HEK293 (cell line): ENCODE data around the gene APBB1.

Experiments
- CTCF ChIA-PET: fragments of 350-600 bp; formaldehyde crosslinking; extraction: SDS; loops from one replicate; lab custom pipeline; 2021; ENCODE audit warnings: antibody characterized with exemption; lab: Yijun Ruan, JAX
- POLR2A ChIA-PET: fragments of 300-600 bp; formaldehyde crosslinking; extraction: SDS; loops from one replicate; lab custom pipeline; 2020; ENCODE audit warnings: antibody characterized with exemption, inconsistent platforms; lab: Yijun Ruan, JAX
- H3K27ac ChIP-seq: fragments of 200-500 bp; sonication (Bioruptor generic); 2 replicates; pipeline ENCODE4 v1.5.1; 2014; ENCODE audit warnings: low read depth, low read length, control low read depth, inconsistent platforms; ENCODE audit errors: extremely low read depth
- H3K36me3 ChIP-seq, 2 experiments: fragments of 200-500 bp in 1 of 2; sonication (Bioruptor generic) in 1 of 2; 1 replicate in 1 of 2; 2 replicates in 1 of 2; pipeline ENCODE4 v1.5.1; 2014 to 2017; ENCODE audit warnings: inconsistent platforms in 2 of 2, low read length in 2 of 2; ENCODE audit not compliant: control insufficient read depth in 2 of 2, insufficient read depth in 1 of 2
- H3K4me1 ChIP-seq: fragments of 200-500 bp; sonication (Bioruptor generic); 2 replicates; pipeline ENCODE4 v1.5.1; 2014; ENCODE audit warnings: mild to moderate bottlenecking, low read length, inconsistent platforms; ENCODE audit not compliant: control insufficient read depth, insufficient read depth
- H3K4me3 ChIP-seq: 2 replicates; pipeline ENCODE4 v1.5.1; 2011; ENCODE audit warnings: low read depth, mild to moderate bottlenecking, control low read depth, low read length, moderate library complexity
- H3K9me3 ChIP-seq: fragments of 200-500 bp; sonication (Bioruptor generic); 2 replicates; pipeline ENCODE4 v1.5.1; 2014; ENCODE audit warnings: low read depth, low read length, inconsistent platforms; ENCODE audit not compliant: control insufficient read depth, insufficient read depth
- EGR2 ChIP-seq: fragments of 450-650 bp; formaldehyde crosslinking; IDR thresholded peaks from 2 replicates; pipeline ENCODE4 v1.5.1; 2016; ENCODE audit warnings: low read depth, missing biosample characterization, missing genetic modification characterization
- ELK4 ChIP-seq: IDR thresholded peaks from 2 replicates; pipeline ENCODE4 v1.6.1; 2011; ENCODE audit warnings: mild to moderate bottlenecking, low read depth, low read length, borderline replicate concordance
- HIC1 ChIP-seq: fragments of 450-650 bp; formaldehyde crosslinking; IDR thresholded peaks from 2 replicates; pipeline ENCODE4 v1.5.1; 2016; ENCODE audit warnings: missing biosample characterization, missing genetic modification characterization
- KLF7 ChIP-seq: fragments of 450-650 bp; formaldehyde crosslinking; IDR thresholded peaks from 2 replicates; pipeline ENCODE4 v1.5.1; 2016; ENCODE audit warnings: missing biosample characterization, missing genetic modification characterization, borderline replicate concordance
- SP7 ChIP-seq: fragments of 450-650 bp; formaldehyde crosslinking; IDR thresholded peaks from 2 replicates; pipeline ENCODE4 v1.5.1; 2016; ENCODE audit warnings: missing biosample characterization, missing genetic modification characterization
- TSHZ1 ChIP-seq: fragments of 450-650 bp; formaldehyde crosslinking; IDR thresholded peaks from 2 replicates; pipeline ENCODE4 v1.5.1; 2016; ENCODE audit warnings: missing biosample characterization, missing genetic modification characterization, borderline replicate concordance
- YY2 ChIP-seq: fragments of 450-650 bp; formaldehyde crosslinking; IDR thresholded peaks from 2 replicates; pipeline ENCODE4 v1.5.1; 2016; ENCODE audit warnings: missing biosample characterization, missing genetic modification characterization
- ZBTB7A ChIP-seq: fragments of 450-650 bp; formaldehyde crosslinking; IDR thresholded peaks from 2 replicates; pipeline ENCODE4 v1.5.1; 2016; ENCODE audit warnings: low read depth, missing biosample characterization, missing genetic modification characterization
- ZBTB8A ChIP-seq: fragments of 450-650 bp; formaldehyde crosslinking; IDR thresholded peaks from 2 replicates; pipeline ENCODE4 v1.5.1; 2016; ENCODE audit warnings: missing biosample characterization, missing genetic modification characterization
- ZEB2 ChIP-seq: fragments of 450-650 bp; formaldehyde crosslinking; IDR thresholded peaks from 2 replicates; pipeline ENCODE4 v1.5.1; 2016; ENCODE audit warnings: missing biosample characterization, missing genetic modification characterization
- ZFHX2 ChIP-seq: fragments of 450-650 bp; formaldehyde crosslinking; conservative IDR thresholded peaks from 2 replicates; pipeline ENCODE4 v1.5.1; 2016; ENCODE audit warnings: missing biosample characterization, missing genetic modification characterization
- ZNF133 ChIP-seq: fragments of 450-650 bp; formaldehyde crosslinking; IDR thresholded peaks from 2 replicates; pipeline ENCODE4 v1.5.1; 2016; ENCODE audit warnings: missing biosample characterization, missing genetic modification characterization
- ZNF184 ChIP-seq: fragments of 450-650 bp; IDR thresholded peaks from 2 replicates; pipeline ENCODE4 v1.5.1; 2018; ENCODE audit warnings: missing biosample characterization, mild to moderate bottlenecking, missing genetic modification characterization
- ZNF280D ChIP-seq: fragments of 450-650 bp; formaldehyde crosslinking; IDR thresholded peaks from 2 replicates; pipeline ENCODE4 v1.5.1; 2016; ENCODE audit warnings: missing biosample characterization, missing genetic modification characterization
- ZNF350 ChIP-seq: fragments of 450-650 bp; formaldehyde crosslinking; IDR thresholded peaks from 2 replicates; pipeline ENCODE4 v1.5.0; 2017; ENCODE audit warnings: missing biosample characterization, mild to moderate bottlenecking, missing genetic modification characterization
- ZNF366 ChIP-seq: fragments of 450-650 bp; formaldehyde crosslinking; conservative IDR thresholded peaks from 2 replicates; pipeline ENCODE4 v1.5.1; 2016; ENCODE audit warnings: missing biosample characterization, missing genetic modification characterization
- ZNF48 ChIP-seq: fragments of 450-650 bp; formaldehyde crosslinking; IDR thresholded peaks from 2 replicates; pipeline ENCODE4 v1.5.1; 2016; ENCODE audit warnings: missing biosample characterization, missing genetic modification characterization
- ZNF518A ChIP-seq: fragments of 450-650 bp; formaldehyde crosslinking; conservative IDR thresholded peaks from 2 replicates; pipeline ENCODE4 v1.5.1; 2016; ENCODE audit warnings: low read depth, missing biosample characterization, missing genetic modification characterization
- ZNF555 ChIP-seq: fragments of 450-650 bp; formaldehyde crosslinking; conservative IDR thresholded peaks from 2 replicates; pipeline ENCODE4 v1.5.1; 2017; ENCODE audit warnings: missing biosample characterization, mild to moderate bottlenecking, missing genetic modification characterization, inconsistent platforms
- ZNF560 ChIP-seq: fragments of 450-650 bp; formaldehyde crosslinking; IDR thresholded peaks from 2 replicates; pipeline ENCODE4 v1.5.1; 2017; ENCODE audit warnings: missing biosample characterization, missing genetic modification characterization, borderline replicate concordance
- ZNF621 ChIP-seq: fragments of 450-650 bp; formaldehyde crosslinking; IDR thresholded peaks from 2 replicates; pipeline ENCODE4 v1.5.1; 2017; ENCODE audit warnings: missing biosample characterization, missing genetic modification characterization

The APBB1 gene

GRCh38 chr11:6357222-6357621 is 61.7 kb downstream of the APBB1 start (continued):
- TF ChIP-seq ELK4 (no peak), ZNF280D (tag by site-specific recombination) (no peak), ZNF133 (tag by site-specific recombination) (no peak), EGR2 (tag by site-specific recombination) (peak; percentile 59), ZEB2 (no peak), ZNF518A (tag by site-specific recombination) (peak; percentile 26; the same call in 1 of the 2 replicates), ZFHX2 (peak; percentile 83), SP7 (tag by site-specific recombination) (0 out of 2 replicates have a peak, but pooled peaks have one; percentile 25), YY2 (peak; percentile 40; the same call in 1 of the 2 replicates), HIC1 (tag by site-specific recombination) (0 out of 2 replicates have a peak, but pooled peaks have one; percentile 22), ZNF48 (no peak), ZNF366 (tag by site-specific recombination) (no peak)

- H3K27ac ChIP-seq: no peak overlapping the region
- ChIA-PET POLR2A (no interaction called here), CTCF (interaction anchor here (0.6 to 6.2 kb wide), 11 partner anchors 22 to 399 kb away, joined by 3 to 69 read pairs (median 4); no protein-coding TSS in a partner anchor)
- H3K9me3 ChIP-seq: no peaks in the 10 kb centered on the region
- no peak overlapping the region for H3K4me3 ChIP-seq
- no peaks in the 10 kb centered on the region for H3K36me3 ChIP-seq
- H3K4me1 ChIP-seq: no peaks in the 10 kb centered on the region
- TF ChIP-seq KLF7 (tag by site-specific recombination) (no peak), ZBTB8A (tag by site-specific recombination) (no peak), ZNF560 (tag by site-specific recombination) (no peak), TSHZ1 (tag by site-specific recombination) (no peak), ZNF555 (tag by site-specific recombination) (no peak), ZBTB7A (no peak), ZNF621 (tag by site-specific recombination) (no peak), ZNF350 (tag by site-specific recombination) (no peak), ZNF184 (tag by site-specific recombination) (no peak)
Measured at GRCh38 chr11:6356503-6357055, 62.3 kb downstream of the APBB1 start.
